Measurements from ENCODE around the gene TEKT5. TPM values are rescaled to one million over a fixed set of nuclear protein-coding genes. Genes with fewer than 3 reads are reported as not detected.
"Not testable (repeated sequence)": the region's sequence is repeated elsewhere in the genome, so short reads cannot be mapped to it uniquely, and the experiment has no call there.

Gene TEKT5
- polyA plus RNA-seq = under 1 TPM in 2 of 3 donors, not detected in 1; 0.10 to 0.28 TPM

- 84 to 86% (median 85%) methylated on average over 5 of the region's 5 CpGs for WGBS, 3 donors
- H3K27ac ChIP-seq (ENCODE audit: low read depth, low read length) = no peak within 1 kb of the TSS
These were observed at the start of gene TEKT5 for GRCh38 chr16:10694830-10695229. TEKT5 (minus strand) TSS chr16:10694930; CDS start chr16:10694873, 57 bp downstream.

GRCh38 chr16:10743610-10744369, 49.1 kb upstream of the TEKT5 start, which contains the start of gene NUBP1:
NUBP1 (plus strand) TSS chr16:10743842; CDS start chr16:10743864, 22 bp downstream.
- 0 to 1% (median 0%) methylated on average over 57 of the region's 57 CpGs for WGBS, 3 donors
- peak within 1 kb of the TSS; percentile 92 for H3K27ac ChIP-seq (ENCODE audit: low read depth, low read length)

- 29 to 34% (median 32%) methylated on average over 5 of the region's 5 CpGs for WGBS, 3 donors
- no peak overlapping the region for H3K27ac ChIP-seq (ENCODE audit: low read depth, low read length)
These were observed 48.5 kb upstream of the TEKT5 start for GRCh38 chr16:10743227-10743609.

- no peak overlapping the region for H3K27ac ChIP-seq (ENCODE audit: low read depth, low read length)
- 25 to 80% (median 71%) methylated on average over 4 of the region's 4 CpGs for WGBS, 3 donors
These were observed 47.1 kb upstream of the TEKT5 start for GRCh38 chr16:10741844-10742243.

GRCh38 chr16:10741249-10741648, 46.5 kb upstream of the TEKT5 start:
- not testable (repeated sequence) for H3K27ac ChIP-seq (ENCODE audit: low read depth, low read length)
- WGBS, 3 donors = 94 to 95% (median 94%) methylated on average over 10 of the region's 10 CpGs

GRCh38 chr16:10740845-10741208, 46.1 kb upstream of the TEKT5 start:
- 64 to 86% (median 84%) methylated on average over 2 of the region's 2 CpGs for WGBS, 3 donors
- no peak overlapping the region for H3K27ac ChIP-seq (ENCODE audit: low read depth, low read length)

GRCh38 chr16:10740000-10740844, 45.5 kb upstream of the TEKT5 start:
- WGBS, 3 donors = 57 to 96% (median 92%) methylated on average over 10 of the region's 10 CpGs
- H3K27ac ChIP-seq (ENCODE audit: low read depth, low read length) = no peak overlapping the region

GRCh38 chr16:10738231-10739077, 43.7 kb upstream of the TEKT5 start:
- no peak overlapping the region for H3K27ac ChIP-seq (ENCODE audit: low read depth, low read length)
- 45 to 61% (median 54%) methylated on average over 11 to 12 of the region's 12 CpGs for WGBS, 3 donors

- H3K27ac ChIP-seq (ENCODE audit: low read depth, low read length) = no peak overlapping the region
- WGBS, 3 donors = 21 to 29% (median 27%) methylated on average over 12 of the region's 12 CpGs
These were observed 42.4 kb upstream of the TEKT5 start for GRCh38 chr16:10737068-10737625.

- WGBS, 3 donors = 62 to 90% (median 88%) methylated on average over 7 of the region's 7 CpGs
- no peak overlapping the region for H3K27ac ChIP-seq (ENCODE audit: low read depth, low read length)
These were observed 37.1 kb upstream of the TEKT5 start for GRCh38 chr16:10731790-10732189.

GRCh38 chr16:10729104-10730048, 34.6 kb upstream of the TEKT5 start:
- WGBS, 3 donors = 74 to 79% (median 78%) methylated on average over 19 of the region's 19 CpGs
- H3K27ac ChIP-seq (ENCODE audit: low read depth, low read length) = no peak overlapping the region

GRCh38 chr16:10728003-10728887, 33.5 kb upstream of the TEKT5 start:
- H3K27ac ChIP-seq (ENCODE audit: low read depth, low read length) = no peak overlapping the region
- WGBS, 3 donors = 42 to 77% (median 66%) methylated on average over 16 of the region's 16 CpGs

GRCh38 chr16:10708969-10709368, 14.2 kb upstream of the TEKT5 start:
- 51 to 63% (median 60%) methylated on average over 4 of the region's 4 CpGs for WGBS, 3 donors
- no peak overlapping the region for H3K27ac ChIP-seq (ENCODE audit: low read depth, low read length)

- H3K27ac ChIP-seq (ENCODE audit: low read depth, low read length) = no peak overlapping the region
- WGBS, 3 donors = 61 to 77% (median 64%) methylated on average over 1 of the region's 1 CpG
These were observed 5.0 kb upstream of the TEKT5 start for GRCh38 chr16:10699756-10700155.

GRCh38 chr16:10694306-10694705, 424 bp downstream of the TEKT5 start:
- WGBS, 3 donors = 89 to 94% (median 92%) methylated on average over 21 of the region's 21 CpGs
- H3K27ac ChIP-seq (ENCODE audit: low read depth, low read length) = no peak overlapping the region

- no peak overlapping the region for H3K27ac ChIP-seq (ENCODE audit: low read depth, low read length)
- 91 to 94% (median 93%) methylated on average over 8 of the region's 8 CpGs for WGBS, 3 donors
These were observed 841 bp downstream of the TEKT5 start for GRCh38 chr16:10693889-10694288.
